HEK293 (cell line): ENCODE measurements around the gene PI4KA.

Experiments
- CTCF ChIP-seq: fragments of 450-650 bp; formaldehyde crosslinking; IDR thresholded peaks from 2 replicates; pipeline ENCODE4 v1.5.1; 2016; ENCODE audit warnings: missing biosample characterization, missing genetic modification characterization
- REST ChIP-seq: fragments of 450-650 bp; formaldehyde crosslinking; IDR thresholded peaks from 2 replicates; pipeline ENCODE4 v1.5.1; 2016; ENCODE audit warnings: missing biosample characterization, missing genetic modification characterization
- ZNF335 ChIP-seq: fragments of 450-650 bp; formaldehyde crosslinking; conservative IDR thresholded peaks from 2 replicates; pipeline ENCODE4 v1.5.1; 2016; ENCODE audit warnings: missing biosample characterization, missing genetic modification characterization

- TF ChIP-seq REST (tag by site-specific recombination) (no peak), CTCF (tag by site-specific recombination) (no peak), ZNF335 (no peak)
Measured at GRCh38 chr22:20875296-20875695, 16.7 kb upstream of the PI4KA start.
